Kidney (tissue), 14 donors: Measurements from ENCODE around the gene MINDY4. TPM values are rescaled to one million over a fixed set of nuclear protein-coding genes. Genes with fewer than 3 reads are reported as not detected.
A peak's percentile ranks its signal among the peaks of the same experiment; 100 is the strongest.

Experiments used
- DNase-seq, 5 donors: peaks; one replicate each; pipeline ENCODE4 v3.0.0-alpha.2; 2013 to 2020
- FAIRE-seq: peaks from 2 replicates; lab custom pipeline; 2012; peaks lifted over from hg19 to GRCh38; lab: Jason Lieb, UNC
- H3K27ac ChIP-seq, 2 donors: one replicate each; pipeline ENCODE4 v1.7.0; 2013; ENCODE audit warnings: low read depth in 2 of 2, low read length in 2 of 2, inconsistent platforms in 1 of 2
- H3K27me3 ChIP-seq: one replicate; pipeline ENCODE4 v1.7.1; 2013; ENCODE audit warnings: low read length, inconsistent platforms; ENCODE audit not compliant: control insufficient read depth, insufficient read depth
- H3K36me3 ChIP-seq, 3 donors: one replicate each; pipeline versions ENCODE4 v1.7.0 to v1.7.1; 2013; ENCODE audit warnings: low read length in 3 of 3, control low read depth in 1 of 3, inconsistent platforms in 1 of 3; ENCODE audit not compliant: insufficient read depth in 3 of 3, control insufficient read depth in 2 of 3
- H3K4me1 ChIP-seq, 3 donors: one replicate each; pipeline versions ENCODE4 v1.7.0 to v1.7.1; 2013; ENCODE audit warnings: low read length in 3 of 3, inconsistent platforms in 1 of 3, low read depth in 1 of 3; ENCODE audit not compliant: control insufficient read depth in 2 of 3, insufficient read depth in 2 of 3
- H3K4me3 ChIP-seq, 3 donors: one replicate each; pipeline versions ENCODE4 v1.7.0 to v1.8.1; 2013; ENCODE audit warnings: low read length in 3 of 3, control low read depth in 1 of 3, inconsistent platforms in 1 of 3
- H3K9ac ChIP-seq, 3 donors: one replicate each; pipeline versions ENCODE4 v1.7.0 to v1.7.1; 2013; ENCODE audit warnings: low read length in 3 of 3, control low read depth in 1 of 3, inconsistent platforms in 1 of 3
- H3K9me3 ChIP-seq, 3 donors: one replicate each; pipeline versions ENCODE4 v1.7.0 to v1.7.1; 2013; ENCODE audit warnings: low read length in 3 of 3, control low read depth in 1 of 3, inconsistent platforms in 1 of 3; ENCODE audit not compliant: control insufficient read depth in 2 of 3, insufficient read depth in 1 of 3
- intact Hi-C: fragments of 100-400 bp; cut with DNase I; formaldehyde crosslinking; loops from one replicate; pipeline ENCODE4 v1.11.1; 2022
- polyA plus RNA-seq: library from polyadenylated mRNA; stranded (reverse); fragments of 350-450 nt; fragmentation: Illumina TruSeq; extraction: RNeasy Lipid Tissue Mini Kit (QIAGEN cat#74804); gene quantifications from one replicate; pipeline ENCODE4 v1.2.3, GENCODE V29; 2014; ENCODE audit warnings: low read depth, low replicate concordance; ENCODE audit not compliant: insufficient read depth
- total RNA-seq: library from RNA; stranded (reverse); fragmentation: NEBNext Ultra II Directional; extraction: Animal tissue kit (Norgen Biotek cat#: 25700); gene quantifications from one replicate; pipeline ENCODE4 v1.2.1, GENCODE V29; 2021
- TF ChIP-seq, protein P1 (sequence below): IDR thresholded peaks from 3 replicates; pipeline ENCODE4 v1.5.1; 2012; ENCODE audit warnings: mild to moderate bottlenecking, moderate library complexity, borderline replicate concordance; ENCODE audit not compliant: insufficient read depth; ENCODE audit errors: extremely low read depth
- donor health status: control.
- donor health status: control.
- donor health status: control.
- donor health status: control.
- donor health status: control.
- donor health status: DM: yes; HTN: yes; CAD: no.
- donor health status: Normal renal cell carcinoma (clear cell type).

The MINDY4 gene
- total and polyA plus RNA-seq, 2 donors from 2014 or later = 5.3 to 15.3 TPM

DNA sequence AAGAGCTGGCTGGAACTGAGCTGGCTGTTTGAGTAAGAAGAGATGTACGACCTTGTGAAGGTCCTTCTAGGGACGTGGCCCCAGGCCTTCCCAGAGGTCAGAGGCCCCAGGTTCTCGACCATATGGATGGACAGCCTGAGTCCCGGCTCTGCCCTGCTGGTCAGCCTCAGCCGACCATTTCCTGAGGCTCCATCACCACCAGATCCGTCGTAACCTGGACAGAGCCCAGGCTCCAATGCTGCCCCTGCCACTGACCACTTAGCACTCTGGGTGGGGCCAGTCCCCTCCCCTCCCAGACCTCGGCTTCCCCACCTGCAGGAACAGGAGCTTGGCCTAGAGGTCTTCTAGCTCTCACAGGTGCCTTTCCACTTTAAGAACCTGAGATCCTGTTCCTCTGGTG is 29.9 kb upstream of the MINDY4 start:
- Histone ChIP-seq H3K9ac (no peak overlapping the region), H3K4me3 (no peak overlapping the region), H3K9me3 (no peaks in the 10 kb centered on the region), H3K27ac (no peak overlapping the region), H3K4me1 (no peaks in the 10 kb centered on the region), H3K36me3 (no peaks in the 10 kb centered on the region), H3K27me3 (no peaks in the 10 kb centered on the region)
- FAIRE-seq (no peak), DNase-seq (peak in 1 of 5 donors; percentile 33)
- intact Hi-C loops = no loop called here
- TF ChIP-seq, protein P1, sequence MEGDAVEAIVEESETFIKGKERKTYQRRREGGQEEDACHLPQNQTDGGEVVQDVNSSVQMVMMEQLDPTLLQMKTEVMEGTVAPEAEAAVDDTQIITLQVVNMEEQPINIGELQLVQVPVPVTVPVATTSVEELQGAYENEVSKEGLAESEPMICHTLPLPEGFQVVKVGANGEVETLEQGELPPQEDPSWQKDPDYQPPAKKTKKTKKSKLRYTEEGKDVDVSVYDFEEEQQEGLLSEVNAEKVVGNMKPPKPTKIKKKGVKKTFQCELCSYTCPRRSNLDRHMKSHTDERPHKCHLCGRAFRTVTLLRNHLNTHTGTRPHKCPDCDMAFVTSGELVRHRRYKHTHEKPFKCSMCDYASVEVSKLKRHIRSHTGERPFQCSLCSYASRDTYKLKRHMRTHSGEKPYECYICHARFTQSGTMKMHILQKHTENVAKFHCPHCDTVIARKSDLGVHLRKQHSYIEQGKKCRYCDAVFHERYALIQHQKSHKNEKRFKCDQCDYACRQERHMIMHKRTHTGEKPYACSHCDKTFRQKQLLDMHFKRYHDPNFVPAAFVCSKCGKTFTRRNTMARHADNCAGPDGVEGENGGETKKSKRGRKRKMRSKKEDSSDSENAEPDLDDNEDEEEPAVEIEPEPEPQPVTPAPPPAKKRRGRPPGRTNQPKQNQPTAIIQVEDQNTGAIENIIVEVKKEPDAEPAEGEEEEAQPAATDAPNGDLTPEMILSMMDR = no peak

DNA sequence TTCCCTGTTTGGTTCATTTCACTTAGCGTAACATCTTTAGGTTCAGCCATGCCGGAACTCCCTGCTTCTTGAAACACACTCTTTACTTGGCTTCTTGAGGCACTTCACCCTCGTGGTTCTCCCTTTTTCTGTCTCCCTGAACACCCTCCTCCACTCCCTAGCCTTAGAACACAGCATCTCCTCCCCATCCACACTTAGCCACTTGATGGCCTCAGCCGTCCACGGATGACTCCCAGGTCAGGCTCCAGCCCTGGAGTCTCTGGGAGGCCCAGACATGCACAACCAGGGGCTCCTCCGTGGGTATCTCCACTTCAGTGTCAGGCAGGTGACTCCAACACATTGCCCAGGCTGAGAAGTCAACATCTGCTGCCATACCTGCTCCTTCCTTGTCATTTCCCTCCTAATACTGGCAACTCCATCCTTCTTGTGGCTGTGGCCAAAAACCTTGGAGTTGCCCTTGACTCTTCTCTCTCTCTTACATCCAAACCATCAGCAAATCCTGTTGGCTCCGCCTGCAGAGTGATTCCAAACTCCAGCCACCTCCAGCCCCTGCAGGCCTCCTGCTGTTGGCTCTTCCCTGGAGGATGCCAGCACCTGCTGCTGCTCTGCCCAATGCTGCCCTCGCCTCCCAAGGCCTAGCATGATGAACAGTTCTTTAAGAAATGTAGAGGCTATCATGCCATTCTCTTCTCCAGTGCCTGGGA is 27.7 kb upstream of the MINDY4 start:
- TF ChIP-seq, protein P1 = peak; percentile 38
- no peak for FAIRE-seq

DNA sequence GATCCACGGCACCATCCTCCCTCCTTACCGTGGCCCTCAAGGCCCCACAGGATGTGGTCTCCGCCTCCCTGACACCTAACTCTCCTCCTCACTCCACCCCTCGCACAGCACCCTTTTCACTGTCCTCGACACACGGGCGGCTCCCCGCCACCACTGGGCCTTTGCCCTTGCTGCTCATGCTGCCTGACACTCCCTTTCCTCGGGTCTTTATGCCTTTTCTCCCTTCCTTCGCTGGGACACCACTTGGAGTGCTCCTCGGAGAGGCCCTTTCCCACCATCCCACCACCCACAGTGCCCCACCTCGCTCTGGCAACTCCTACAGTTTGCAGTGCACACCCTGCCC is 27.2 kb upstream of the MINDY4 start:
- TF ChIP-seq, protein P1 = no peak
- H3K4me1 ChIP-seq = no peaks in the 10 kb centered on the region
- H3K9me3 ChIP-seq = no peaks in the 10 kb centered on the region
- DNase-seq (no peak), FAIRE-seq (no peak)
- no peaks in the 10 kb centered on the region for H3K27me3 ChIP-seq
- no peak overlapping the region for H3K9ac ChIP-seq
- intact Hi-C loops = no loop called here
- H3K27ac ChIP-seq = no peak overlapping the region
- no peaks in the 10 kb centered on the region for H3K36me3 ChIP-seq
- no peak overlapping the region for H3K4me3 ChIP-seq

More for the DNA sequence above, 27.7 kb upstream of the MINDY4 start:
- no peak overlapping the region for H3K27ac ChIP-seq
- H3K4me3 ChIP-seq = no peak overlapping the region
- H3K27me3 ChIP-seq = no peaks in the 10 kb centered on the region
- no peaks in the 10 kb centered on the region for H3K36me3 ChIP-seq
- no peaks in the 10 kb centered on the region for H3K9me3 ChIP-seq
- no peak for DNase-seq
- intact Hi-C loops = no loop called here
- no peak overlapping the region for H3K9ac ChIP-seq
- no peaks in the 10 kb centered on the region for H3K4me1 ChIP-seq
